HEK293 (cell line): ENCODE results near the gene RND2.

ENCODE experiments used
- CTCF ChIA-PET: fragments of 350-600 bp; formaldehyde crosslinking; extraction: SDS; loops from one replicate; lab custom pipeline; 2021; ENCODE audit warnings: antibody characterized with exemption; lab: Yijun Ruan, JAX
- POLR2A ChIA-PET: fragments of 300-600 bp; formaldehyde crosslinking; extraction: SDS; loops from one replicate; lab custom pipeline; 2020; ENCODE audit warnings: antibody characterized with exemption, inconsistent platforms; lab: Yijun Ruan, JAX
- H3K27ac ChIP-seq: fragments of 200-500 bp; sonication (Bioruptor generic); 2 replicates; pipeline ENCODE4 v1.5.1; 2014; ENCODE audit warnings: low read depth, low read length, control low read depth, inconsistent platforms; ENCODE audit errors: extremely low read depth
- H3K36me3 ChIP-seq, 2 experiments: fragments of 200-500 bp in 1 of 2; sonication (Bioruptor generic) in 1 of 2; 1 replicate in 1 of 2; 2 replicates in 1 of 2; pipeline ENCODE4 v1.5.1; 2014 to 2017; ENCODE audit warnings: inconsistent platforms in 2 of 2, low read length in 2 of 2; ENCODE audit not compliant: control insufficient read depth in 2 of 2, insufficient read depth in 1 of 2
- H3K4me1 ChIP-seq: fragments of 200-500 bp; sonication (Bioruptor generic); 2 replicates; pipeline ENCODE4 v1.5.1; 2014; ENCODE audit warnings: mild to moderate bottlenecking, low read length, inconsistent platforms; ENCODE audit not compliant: control insufficient read depth, insufficient read depth
- H3K4me3 ChIP-seq: 2 replicates; pipeline ENCODE4 v1.5.1; 2011; ENCODE audit warnings: low read depth, mild to moderate bottlenecking, control low read depth, low read length, moderate library complexity
- H3K9me3 ChIP-seq: fragments of 200-500 bp; sonication (Bioruptor generic); 2 replicates; pipeline ENCODE4 v1.5.1; 2014; ENCODE audit warnings: low read depth, low read length, inconsistent platforms; ENCODE audit not compliant: control insufficient read depth, insufficient read depth
- BCL11A ChIP-seq: fragments of 450-650 bp; formaldehyde crosslinking; IDR thresholded peaks from 2 replicates; pipeline ENCODE4 v1.5.1; 2016; ENCODE audit warnings: low read depth, missing biosample characterization, missing genetic modification characterization
- BCL11B ChIP-seq: fragments of 450-650 bp; formaldehyde crosslinking; IDR thresholded peaks from 2 replicates; pipeline ENCODE4 v1.5.1; 2016; ENCODE audit warnings: low read depth, missing biosample characterization, missing genetic modification characterization
- SALL2 ChIP-seq: fragments of 450-650 bp; formaldehyde crosslinking; IDR thresholded peaks from 2 replicates; pipeline ENCODE4 v1.5.0; 2017; ENCODE audit warnings: missing biosample characterization, mild to moderate bottlenecking, missing genetic modification characterization, borderline replicate concordance
- ZFP3 ChIP-seq: fragments of 450-650 bp; formaldehyde crosslinking; IDR thresholded peaks from 2 replicates; pipeline ENCODE4 v1.5.1; 2016; ENCODE audit warnings: low read depth, missing biosample characterization, missing genetic modification characterization
- ZNF24 ChIP-seq: fragments of 450-650 bp; formaldehyde crosslinking; IDR thresholded peaks from 2 replicates; pipeline ENCODE4 v1.5.1; 2016; ENCODE audit warnings: missing biosample characterization, missing genetic modification characterization
- ZNF341 ChIP-seq: fragments of 450-650 bp; formaldehyde crosslinking; IDR thresholded peaks from 2 replicates; pipeline ENCODE4; 2016; ENCODE audit warnings: low read depth, missing biosample characterization, missing genetic modification characterization
- ZNF600 ChIP-seq: fragments of 450-650 bp; formaldehyde crosslinking; IDR thresholded peaks from 2 replicates; pipeline ENCODE4 v1.5.1; 2016; ENCODE audit warnings: missing biosample characterization, missing genetic modification characterization
- ZNF747 ChIP-seq: fragments of 450-650 bp; formaldehyde crosslinking; IDR thresholded peaks from 2 replicates; pipeline ENCODE4 v1.5.1; 2016; ENCODE audit warnings: missing biosample characterization, missing genetic modification characterization
- ZNF830 ChIP-seq: fragments of 450-650 bp; IDR thresholded peaks from 2 replicates; pipeline ENCODE4 v1.5.0; 2018; ENCODE audit warnings: missing biosample characterization, missing genetic modification characterization, low read depth, mild to moderate bottlenecking, moderate library complexity
- ZSCAN30 ChIP-seq: fragments of 450-650 bp; IDR thresholded peaks from 2 replicates; pipeline ENCODE4 v1.5.1; 2018; ENCODE audit warnings: missing biosample characterization, mild to moderate bottlenecking, missing genetic modification characterization, moderate library complexity
- TF ChIP-seq, protein P1 (sequence below): fragments of 450-650 bp; formaldehyde crosslinking; IDR thresholded peaks from 2 replicates; pipeline ENCODE4 v1.5.1; 2016; ENCODE audit warnings: missing biosample characterization, missing genetic modification characterization

The RND2 gene

DNA sequence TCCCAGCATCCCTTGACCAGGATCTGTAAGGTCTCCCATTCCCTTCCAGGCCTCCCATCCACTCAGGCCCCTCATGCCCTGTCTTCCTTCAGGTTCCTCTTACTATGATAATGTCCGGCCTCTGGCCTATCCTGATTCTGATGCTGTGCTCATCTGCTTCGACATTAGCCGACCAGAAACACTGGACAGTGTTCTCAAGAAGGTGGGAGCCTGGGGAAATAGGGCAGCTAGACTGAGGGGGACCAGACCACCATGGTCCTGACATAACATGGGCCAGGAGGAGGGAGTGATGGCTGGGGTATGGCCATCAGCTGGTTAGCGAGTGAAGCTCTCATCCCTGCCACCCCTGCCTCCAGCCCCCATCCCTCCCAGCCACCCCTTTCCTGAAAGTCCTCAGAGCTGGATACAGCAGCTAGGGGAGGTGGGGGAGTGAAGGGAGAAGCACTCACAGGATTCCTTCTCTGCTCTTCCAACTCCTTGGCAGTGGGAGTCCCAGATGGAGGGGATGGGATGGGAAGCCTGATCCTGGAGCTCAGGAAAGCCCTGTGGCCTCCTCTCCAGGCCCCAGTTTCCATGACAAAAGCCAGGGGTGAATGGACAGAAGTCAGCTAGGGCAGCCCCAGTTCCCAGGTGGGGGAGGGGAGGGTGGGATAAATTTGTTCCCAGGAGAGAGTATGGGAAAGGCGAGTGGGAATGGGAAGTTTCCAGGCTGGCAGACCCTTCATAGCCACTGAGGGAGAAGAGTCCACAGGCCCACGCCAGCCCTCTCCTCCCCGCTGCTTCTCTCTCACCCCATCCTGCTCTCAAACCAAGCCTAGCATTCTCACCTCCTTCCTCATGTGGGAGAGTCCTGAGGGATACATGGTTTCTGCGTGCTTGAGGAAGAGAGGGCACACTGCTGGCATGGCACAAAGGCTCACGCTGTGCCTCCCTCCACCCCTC is 2.3 kb downstream of the RND2 start:
- H3K36me3 ChIP-seq: peaks cover 0 to 14% of the 10 kb centered on the region in 2 experiments; a peak in 1 of 3 replicates
- H3K4me3 ChIP-seq: no peak overlapping the region
- CTCF ChIA-PET: no interaction called here
- H3K27ac ChIP-seq: no peak overlapping the region
- no peaks in the 10 kb centered on the region for H3K9me3 ChIP-seq
- TF ChIP-seq ZSCAN30 (tag by site-specific recombination) (no peak), ZNF341 (peak; percentile 12; the same call in 1 of the 2 replicates)
- TF ChIP-seq, protein P1, sequence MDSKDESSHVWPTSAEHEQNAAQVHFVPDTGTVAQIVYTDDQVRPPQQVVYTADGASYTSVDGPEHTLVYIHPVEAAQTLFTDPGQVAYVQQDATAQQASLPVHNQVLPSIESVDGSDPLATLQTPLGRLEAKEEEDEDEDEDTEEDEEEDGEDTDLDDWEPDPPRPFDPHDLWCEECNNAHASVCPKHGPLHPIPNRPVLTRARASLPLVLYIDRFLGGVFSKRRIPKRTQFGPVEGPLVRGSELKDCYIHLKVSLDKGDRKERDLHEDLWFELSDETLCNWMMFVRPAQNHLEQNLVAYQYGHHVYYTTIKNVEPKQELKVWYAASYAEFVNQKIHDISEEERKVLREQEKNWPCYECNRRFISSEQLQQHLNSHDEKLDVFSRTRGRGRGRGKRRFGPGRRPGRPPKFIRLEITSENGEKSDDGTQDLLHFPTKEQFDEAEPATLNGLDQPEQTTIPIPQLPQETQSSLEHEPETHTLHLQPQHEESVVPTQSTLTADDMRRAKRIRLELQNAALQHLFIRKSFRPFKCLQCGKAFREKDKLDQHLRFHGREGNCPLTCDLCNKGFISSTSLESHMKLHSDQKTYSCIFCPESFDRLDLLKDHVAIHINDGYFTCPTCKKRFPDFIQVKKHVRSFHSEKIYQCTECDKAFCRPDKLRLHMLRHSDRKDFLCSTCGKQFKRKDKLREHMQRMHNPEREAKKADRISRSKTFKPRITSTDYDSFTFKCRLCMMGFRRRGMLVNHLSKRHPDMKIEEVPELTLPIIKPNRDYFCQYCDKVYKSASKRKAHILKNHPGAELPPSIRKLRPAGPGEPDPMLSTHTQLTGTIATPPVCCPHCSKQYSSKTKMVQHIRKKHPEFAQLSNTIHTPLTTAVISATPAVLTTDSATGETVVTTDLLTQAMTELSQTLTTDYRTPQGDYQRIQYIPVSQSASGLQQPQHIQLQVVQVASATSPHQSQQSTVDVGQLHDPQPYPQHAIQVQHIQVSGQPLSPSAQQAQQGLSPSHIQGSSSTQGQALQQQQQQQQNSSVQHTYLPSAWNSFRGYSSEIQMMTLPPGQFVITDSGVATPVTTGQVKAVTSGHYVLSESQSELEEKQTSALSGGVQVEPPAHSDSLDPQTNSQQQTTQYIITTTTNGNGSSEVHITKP (tag by site-specific recombination): peak; percentile 61
- H3K4me1 ChIP-seq: no peaks in the 10 kb centered on the region; the same call in 1 of the 2 replicates
- POLR2A ChIA-PET: interaction anchor here (0.6 kb wide), 3 partner anchors 14 to 289 kb away, joined by 3 to 4 read pairs (median 3); no protein-coding TSS in a partner anchor

DNA sequence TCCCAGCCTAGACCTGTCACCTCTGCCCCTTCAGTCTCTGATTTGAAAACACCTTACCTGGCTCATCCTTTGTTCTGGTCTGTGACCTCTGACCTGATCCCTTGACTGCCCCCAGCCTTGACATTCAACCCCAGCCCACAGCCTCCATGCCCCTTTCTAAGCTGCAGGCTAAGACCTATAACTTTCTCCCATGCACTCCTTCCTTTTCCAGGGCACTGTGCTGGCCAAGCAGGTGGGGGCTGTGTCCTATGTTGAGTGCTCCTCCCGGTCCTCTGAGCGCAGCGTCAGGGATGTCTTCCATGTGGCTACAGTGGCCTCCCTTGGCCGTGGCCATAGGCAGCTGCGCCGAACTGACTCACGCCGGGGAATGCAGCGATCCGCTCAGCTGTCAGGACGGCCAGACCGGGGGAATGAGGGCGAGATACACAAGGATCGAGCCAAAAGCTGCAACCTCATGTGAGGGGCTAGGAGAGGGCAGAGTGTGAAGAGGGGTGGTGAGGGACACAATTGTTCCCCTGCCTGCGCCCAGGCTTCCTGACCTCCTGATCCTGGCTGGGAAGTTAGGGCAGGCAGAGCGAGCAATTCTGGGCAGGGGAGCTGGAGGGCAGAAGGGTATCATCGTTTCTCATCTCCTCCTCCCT is 3.3 kb downstream of the RND2 start:
- Histone ChIP-seq H3K4me3 (no peak overlapping the region), H3K27ac (no peak overlapping the region), H3K36me3 (peaks cover 0 to 14% of the 10 kb centered on the region in 2 experiments; a peak in 1 of 3 replicates), H3K4me1 (no peaks in the 10 kb centered on the region; the same call in 1 of the 2 replicates), H3K9me3 (no peaks in the 10 kb centered on the region)
- CTCF ChIA-PET: interaction anchor here (0.6 kb wide), 1 partner anchor 341 kb away, joined by 3 read pairs; no protein-coding TSS in a partner anchor
- TF ChIP-seq ZNF600 (tag by site-specific recombination): 0 out of 2 replicates have a peak, but pooled peaks have one; percentile 16
- TF ChIP-seq BCL11A (tag by site-specific recombination): peak; percentile 84
- TF ChIP-seq BCL11B (tag by site-specific recombination): peak; percentile 86; the same call in 1 of the 2 replicates
- TF ChIP-seq ZNF830 (tag by site-specific recombination): no peak
- TF ChIP-seq, all 188 proteins: peak for 3
- POLR2A ChIA-PET: no interaction called here

DNA sequence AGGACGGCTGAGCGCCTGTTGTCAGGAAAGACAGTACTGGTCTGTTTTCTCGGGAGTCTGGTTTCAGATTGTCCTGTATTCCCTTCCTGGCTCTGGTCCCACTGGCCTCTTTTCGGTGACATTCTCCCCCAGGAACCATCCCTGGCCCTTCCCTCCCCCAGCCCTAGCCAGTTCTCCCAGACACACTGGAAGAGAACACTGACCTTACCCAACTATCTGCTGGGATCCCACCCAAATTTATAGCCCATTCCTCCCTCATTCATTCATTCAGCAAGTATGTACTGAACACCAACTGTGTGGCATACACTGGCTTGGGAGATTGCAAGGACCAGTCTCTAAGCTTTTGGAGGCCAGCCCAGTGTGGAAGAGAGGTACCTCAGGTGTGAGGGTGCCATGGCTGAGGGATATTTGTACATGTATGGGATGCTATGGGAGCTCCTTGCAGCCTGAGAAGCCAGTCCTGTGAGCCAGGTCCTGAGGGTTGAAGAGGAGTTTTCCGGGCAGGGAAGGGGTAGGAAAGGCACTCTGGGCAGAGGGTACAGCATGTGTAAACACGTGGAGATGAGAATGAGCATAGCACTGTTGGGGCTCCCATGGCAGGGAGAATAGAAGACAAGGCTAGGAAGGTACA is 5.2 kb downstream of the RND2 start:
- ChIA-PET POLR2A (no interaction called here), CTCF (interaction anchor here (0.5 to 0.6 kb wide), 3 partner anchors 180 to 1295 kb away, joined by 3 read pairs; no protein-coding TSS in a partner anchor)
- Histone ChIP-seq H3K4me3 (no peak overlapping the region), H3K27ac (no peak overlapping the region), H3K36me3 (peaks cover 0 to 14% of the 10 kb centered on the region in 2 experiments; a peak in 1 of 3 replicates), H3K4me1 (peaks cover 2% of the 10 kb centered on the region; the same call in 1 of the 2 replicates), H3K9me3 (no peaks in the 10 kb centered on the region)
- TF ChIP-seq ZNF24 (tag by site-specific recombination) (peak; percentile 56; the same call in 1 of the 2 replicates), SALL2 (tag by site-specific recombination) (no peak), ZNF747 (tag by site-specific recombination) (no peak), ZFP3 (peak; percentile 75; the same call in 1 of the 2 replicates)
